ENCODE data around the gene SYNPR.

Gene SYNPR

DNA sequence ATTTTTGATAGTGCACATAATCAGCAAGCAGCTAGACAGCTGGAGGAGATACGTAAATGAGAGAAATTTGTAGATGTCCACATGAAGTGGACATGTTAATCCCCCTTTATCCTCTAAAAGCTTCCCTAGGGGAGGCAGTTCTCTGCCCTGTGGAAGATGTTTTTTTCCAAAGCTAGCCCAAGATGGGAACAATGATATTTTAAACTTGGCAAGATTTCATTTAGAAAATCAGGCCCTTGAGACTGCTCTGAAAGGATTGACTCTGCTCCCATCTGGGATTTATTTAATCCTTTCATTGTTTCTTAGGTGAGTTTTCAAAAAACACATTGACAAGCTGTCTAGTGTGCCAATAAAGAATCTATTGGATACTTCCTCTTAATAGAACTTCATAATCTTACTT is 92.0 kb downstream of the SYNPR start:
- DNase-seq (no peak), ATAC-seq (replicated peaks) (no peak)
- no peaks in the 10 kb centered on the region for H3K36me3 Mint-ChIP-seq
- H3K27me3 Mint-ChIP-seq, result peaks cover 0 to 13% of the 10 kb centered on the region in 2 donors
- H3K4me1 Mint-ChIP-seq, result no peaks in the 10 kb centered on the region
- H3K27ac Mint-ChIP-seq, result no peak overlapping the region
- H3K9me3 Mint-ChIP-seq, result no peaks in the 10 kb centered on the region
- H3K4me3 Mint-ChIP-seq, result no peak overlapping the region

DNA sequence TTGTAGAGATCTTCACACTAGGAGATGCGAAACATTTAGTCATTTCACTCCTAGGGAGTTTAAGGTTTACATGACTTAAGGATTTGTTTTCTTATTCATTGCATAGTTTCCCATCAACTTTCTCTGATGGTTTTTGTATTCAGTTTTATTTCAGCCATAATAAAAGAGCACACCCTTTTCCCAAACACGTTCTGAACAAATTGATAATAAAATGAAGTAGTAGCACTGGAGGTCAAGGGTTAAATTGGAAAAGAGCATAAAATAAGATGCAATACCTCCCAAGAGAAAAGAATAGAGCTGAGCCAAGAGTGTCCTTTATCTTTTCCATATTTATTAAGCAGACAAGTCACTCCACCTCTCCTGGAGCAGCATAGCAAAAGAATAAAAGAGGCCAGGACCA is 104.9 kb downstream of the SYNPR start:
- Mint-ChIP-seq H3K27me3 (peaks cover 0 to 7% of the 10 kb centered on the region in 2 donors), H3K4me3 (no peak overlapping the region), H3K36me3 (no peaks in the 10 kb centered on the region), H3K27ac (no peak overlapping the region), H3K9me3 (no peaks in the 10 kb centered on the region), H3K4me1 (no peaks in the 10 kb centered on the region)
- DNase-seq (no peak), ATAC-seq (replicated peaks) (no peak)

GRCh38 chr3:63384382-63384781 is 106.3 kb downstream of the SYNPR start:
- Mint-ChIP-seq H3K9me3 (no peaks in the 10 kb centered on the region), H3K36me3 (no peaks in the 10 kb centered on the region), H3K4me3 (no peak overlapping the region), H3K27me3 (peaks cover 0 to 7% of the 10 kb centered on the region in 2 donors), H3K27ac (no peak overlapping the region), H3K4me1 (no peaks in the 10 kb centered on the region)
- ATAC-seq (replicated peaks), result no peak
- no peak for DNase-seq

- Mint-ChIP-seq H3K27ac (no peak overlapping the region), H3K4me1 (no peaks in the 10 kb centered on the region), H3K9me3 (no peaks in the 10 kb centered on the region), H3K36me3 (no peaks in the 10 kb centered on the region), H3K27me3 (peaks cover 0 to 7% of the 10 kb centered on the region in 2 donors), H3K4me3 (no peak overlapping the region)
- no peak for DNase-seq
- no peak for ATAC-seq (replicated peaks)
Observed at GRCh38 chr3:63385629-63386028, 107.5 kb downstream of the SYNPR start.

DNA sequence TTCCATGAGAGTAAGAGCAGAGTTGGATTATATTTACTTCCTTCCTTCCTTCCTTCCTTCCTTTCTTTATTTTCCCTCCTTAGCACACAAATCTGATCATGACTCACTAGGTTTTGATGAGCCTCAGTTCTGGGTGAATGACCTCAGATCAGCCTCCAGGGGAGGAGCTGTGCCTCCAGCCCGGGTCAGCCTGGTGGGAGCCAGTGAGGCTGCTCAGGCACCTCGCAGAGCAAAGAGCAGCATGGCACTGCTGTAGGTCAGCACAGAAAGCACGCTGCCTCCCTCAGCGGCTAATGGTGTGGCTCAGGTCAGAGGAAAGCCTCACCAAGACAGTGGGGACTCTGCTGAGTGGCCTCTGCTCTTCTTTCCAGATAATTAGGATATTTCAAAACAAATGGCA is 108.5 kb downstream of the SYNPR start:
- Mint-ChIP-seq H3K27ac (no peak overlapping the region), H3K4me1 (no peaks in the 10 kb centered on the region), H3K4me3 (no peak overlapping the region), H3K36me3 (no peaks in the 10 kb centered on the region), H3K27me3 (peaks cover 0 to 7% of the 10 kb centered on the region in 2 donors), H3K9me3 (no peaks in the 10 kb centered on the region)
- DNase-seq, result no peak
- ATAC-seq (replicated peaks), result no peak

DNA sequence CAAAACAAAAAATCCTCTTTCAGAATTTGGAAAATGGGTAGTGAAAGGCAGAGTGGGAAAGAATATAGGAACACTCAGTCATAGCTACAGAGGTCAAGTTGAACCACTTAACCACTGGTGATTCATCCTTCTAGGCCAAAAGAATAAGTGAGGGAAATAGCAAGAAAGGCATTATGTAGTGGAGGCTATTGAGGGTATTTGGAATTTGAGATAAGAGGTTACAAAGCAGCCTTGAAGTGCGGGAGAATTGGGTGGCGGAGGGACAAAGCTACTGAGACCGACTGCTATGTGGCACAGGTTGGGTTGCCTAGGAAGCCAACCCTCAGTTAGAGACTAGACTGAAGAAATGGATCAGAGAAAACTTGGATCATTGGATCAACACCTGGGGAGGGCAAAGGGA is 109.5 kb downstream of the SYNPR start:
- DNase-seq, result no peak
- Mint-ChIP-seq H3K9me3 (no peaks in the 10 kb centered on the region), H3K27ac (no peak overlapping the region), H3K4me1 (no peaks in the 10 kb centered on the region), H3K27me3 (peaks cover 0 to 7% of the 10 kb centered on the region in 2 donors), H3K4me3 (no peak overlapping the region), H3K36me3 (no peaks in the 10 kb centered on the region)
- no peak for ATAC-seq (replicated peaks)

DNA sequence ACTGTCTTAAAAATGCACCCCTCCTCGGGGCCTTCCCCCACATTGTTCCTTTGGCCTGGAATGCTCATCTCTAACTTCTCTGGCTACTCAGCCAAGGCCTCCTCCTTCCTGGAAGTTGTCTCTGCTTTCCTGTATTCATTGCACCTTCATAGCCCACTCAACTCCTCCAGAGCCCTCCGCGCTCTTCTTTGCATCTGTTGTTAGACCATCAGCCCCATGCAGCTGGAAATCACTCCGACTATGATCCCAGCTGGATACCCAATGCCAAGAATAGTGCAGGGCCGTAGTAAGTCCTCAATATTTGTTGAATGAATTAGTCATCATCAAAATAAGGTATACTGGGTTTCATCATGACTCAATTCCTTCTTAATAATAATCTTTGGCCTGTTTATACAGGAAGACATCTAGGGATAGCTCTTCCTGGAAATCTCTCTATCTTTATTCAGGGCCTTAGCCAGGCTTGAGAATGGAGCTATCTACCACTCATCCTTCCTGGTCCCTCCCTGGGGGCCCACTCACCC is 112.7 kb downstream of the SYNPR start:
- H3K9me3 Mint-ChIP-seq, result no peaks in the 10 kb centered on the region
- H3K27me3 Mint-ChIP-seq, result peaks cover 0 to 7% of the 10 kb centered on the region in 2 donors
- H3K4me1 Mint-ChIP-seq, result no peaks in the 10 kb centered on the region
- ATAC-seq (replicated peaks) (no peak), DNase-seq (no peak)
- H3K27ac Mint-ChIP-seq, result no peak overlapping the region
- no peaks in the 10 kb centered on the region for H3K36me3 Mint-ChIP-seq
- no peak overlapping the region for H3K4me3 Mint-ChIP-seq

DNA sequence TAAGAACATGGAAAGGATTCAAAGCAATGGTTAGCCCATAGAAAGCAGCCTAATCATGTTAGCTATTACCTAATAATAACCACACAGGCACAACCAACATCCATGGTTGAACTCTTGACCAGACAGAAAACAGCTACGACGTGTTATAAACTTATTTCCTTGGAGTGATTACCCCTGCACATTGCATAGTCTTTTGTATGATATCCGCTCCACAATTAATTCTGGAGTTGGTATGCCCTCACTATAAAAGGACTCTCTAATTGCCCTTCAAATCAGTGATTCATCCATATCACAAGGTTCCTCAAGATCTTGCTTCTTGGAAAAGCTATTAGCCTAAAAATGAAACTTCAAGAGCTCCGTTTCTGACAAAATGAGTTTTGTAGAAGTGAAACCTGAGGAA is 117.9 kb downstream of the SYNPR start:
- no peak for DNase-seq

GRCh38 chr3:63400246-63400860 is 122.2 kb downstream of the SYNPR start:
- Mint-ChIP-seq H3K27me3 (no peaks in the 10 kb centered on the region), H3K9me3 (peaks cover 4 to 7% of the 10 kb centered on the region in 2 donors), H3K4me1 (no peaks in the 10 kb centered on the region), H3K27ac (no peak overlapping the region), H3K36me3 (no peaks in the 10 kb centered on the region), H3K4me3 (no peak overlapping the region)
- ATAC-seq (replicated peaks) (no peak), DNase-seq (no peak)

More for the DNA sequence above, 117.9 kb downstream of the SYNPR start:
- Mint-ChIP-seq H3K36me3 (no peaks in the 10 kb centered on the region), H3K4me3 (no peak overlapping the region), H3K9me3 (no peaks in the 10 kb centered on the region), H3K27me3 (no peaks in the 10 kb centered on the region), H3K4me1 (no peaks in the 10 kb centered on the region), H3K27ac (no peak overlapping the region)
- no peak for ATAC-seq (replicated peaks)

DNA sequence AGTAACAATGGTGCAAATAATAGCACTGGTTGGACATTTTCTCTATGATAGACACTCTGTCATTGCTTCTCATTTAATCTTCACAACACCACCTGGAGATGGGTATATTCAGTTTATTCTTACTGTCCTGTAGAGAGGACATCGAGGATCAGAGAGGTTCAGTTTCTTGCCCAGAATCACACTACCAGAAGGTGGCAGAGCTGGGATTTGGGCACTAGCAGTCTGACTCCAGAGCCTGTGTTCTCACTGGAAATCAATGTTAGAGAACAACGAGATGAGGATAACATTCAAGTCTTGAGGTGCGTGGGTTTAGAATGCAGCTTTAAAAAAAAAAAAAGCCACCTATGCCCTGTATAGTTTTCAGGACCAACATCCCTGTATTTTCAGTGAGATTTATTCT is 127.8 kb downstream of the SYNPR start:
- Mint-ChIP-seq H3K4me3 (no peak overlapping the region), H3K9me3 (peaks cover 4 to 10% of the 10 kb centered on the region in 2 donors), H3K27ac (no peak overlapping the region), H3K27me3 (no peaks in the 10 kb centered on the region), H3K4me1 (no peaks in the 10 kb centered on the region), H3K36me3 (no peaks in the 10 kb centered on the region)
- no peak for DNase-seq
- no peak for ATAC-seq (replicated peaks)

DNA sequence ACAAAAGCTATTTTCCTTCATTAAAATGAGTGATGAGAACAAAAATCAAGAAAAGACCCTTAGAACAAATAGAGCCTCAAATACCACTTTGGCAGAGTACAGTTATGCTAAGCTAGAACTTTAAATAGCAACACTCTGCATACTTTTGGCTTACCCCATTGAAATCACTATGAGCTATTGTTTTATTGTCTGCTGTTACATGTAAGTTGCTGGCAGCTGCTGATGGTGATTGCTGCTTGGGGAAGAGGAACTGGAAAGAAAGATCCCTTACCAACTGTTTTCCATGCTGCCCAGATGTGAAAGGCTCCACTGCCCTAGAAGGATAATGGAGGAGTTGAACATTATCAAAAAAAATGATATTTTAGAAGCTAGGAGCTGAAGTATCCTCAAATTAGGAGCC is 135.4 kb downstream of the SYNPR start:
- Mint-ChIP-seq H3K4me1 (no peaks in the 10 kb centered on the region), H3K27ac (no peak overlapping the region), H3K27me3 (no peaks in the 10 kb centered on the region), H3K9me3 (peaks cover 0 to 1% of the 10 kb centered on the region in 2 donors), H3K4me3 (no peak overlapping the region), H3K36me3 (no peaks in the 10 kb centered on the region)
- ATAC-seq (replicated peaks) (no peak), DNase-seq (no peak)

- ATAC-seq (replicated peaks) (no peak), DNase-seq (no peak)
- Mint-ChIP-seq H3K36me3 (no peaks in the 10 kb centered on the region), H3K27me3 (no peaks in the 10 kb centered on the region), H3K9me3 (no peaks in the 10 kb centered on the region), H3K4me3 (no peak overlapping the region), H3K27ac (no peak overlapping the region), H3K4me1 (no peaks in the 10 kb centered on the region)
Observed at GRCh38 chr3:63414607-63415006, 136.5 kb downstream of the SYNPR start.

DNA sequence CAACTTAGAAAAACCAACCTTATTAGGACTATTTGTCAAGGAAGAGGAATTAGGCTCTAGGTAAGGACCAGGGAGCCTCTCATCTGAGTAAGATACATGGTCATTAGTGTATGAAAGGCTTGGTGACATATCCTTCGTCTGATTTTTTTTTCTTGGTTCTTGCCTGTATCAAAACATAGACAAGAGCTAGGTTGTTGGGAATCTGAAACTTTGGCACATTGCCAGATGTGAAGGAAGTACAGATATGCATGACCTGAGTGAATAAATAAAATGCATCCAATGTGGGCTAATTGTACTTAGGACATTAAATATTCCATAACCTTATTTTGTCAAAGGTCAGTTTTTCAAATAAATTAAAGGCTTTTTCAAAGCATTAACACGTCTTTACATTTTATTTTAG is 151.8 kb downstream of the SYNPR start:
- H3K27me3 Mint-ChIP-seq, result no peaks in the 10 kb centered on the region
- DNase-seq (no peak), ATAC-seq (replicated peaks) (no peak)
- no peaks in the 10 kb centered on the region for H3K9me3 Mint-ChIP-seq
- H3K4me3 Mint-ChIP-seq, result no peak overlapping the region
- no peaks in the 10 kb centered on the region for H3K4me1 Mint-ChIP-seq
- no peaks in the 10 kb centered on the region for H3K36me3 Mint-ChIP-seq
- H3K27ac Mint-ChIP-seq, result no peak overlapping the region

- Mint-ChIP-seq H3K4me3 (no peak overlapping the region), H3K4me1 (no peaks in the 10 kb centered on the region), H3K9me3 (no peaks in the 10 kb centered on the region), H3K27ac (no peak overlapping the region), H3K27me3 (no peaks in the 10 kb centered on the region), H3K36me3 (no peaks in the 10 kb centered on the region)
- no peak for ATAC-seq (replicated peaks)
- no peak for DNase-seq
Observed at GRCh38 chr3:63430875-63431274, 152.8 kb downstream of the SYNPR start.

DNA sequence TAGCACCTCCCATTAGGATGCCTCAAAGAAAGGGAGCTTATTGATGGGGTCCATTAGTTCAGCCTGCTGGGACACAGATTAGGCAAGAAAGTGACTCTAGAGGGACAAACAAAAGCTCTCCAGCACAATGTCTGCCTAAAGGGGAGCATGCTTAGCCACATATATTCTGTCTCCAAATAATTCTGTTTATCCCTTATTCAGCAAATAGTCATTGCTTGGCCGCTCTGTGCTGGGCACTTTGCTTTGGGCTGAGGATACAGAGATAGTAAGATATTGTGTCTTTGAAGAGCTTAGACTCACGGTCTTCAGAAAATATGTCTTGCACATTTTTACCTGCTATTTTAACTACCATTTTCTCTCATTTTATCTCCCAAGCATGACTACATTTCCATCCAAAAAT is 159.8 kb downstream of the SYNPR start:
- Mint-ChIP-seq H3K4me3 (no peak overlapping the region), H3K27ac (no peak overlapping the region), H3K9me3 (peaks cover 0 to 2% of the 10 kb centered on the region in 2 donors), H3K36me3 (no peaks in the 10 kb centered on the region), H3K27me3 (peaks cover 0 to 6% of the 10 kb centered on the region in 2 donors), H3K4me1 (no peaks in the 10 kb centered on the region)
- DNase-seq, result no peak
- no peak for ATAC-seq (replicated peaks)

All from stimulated activated naive B cell treated with anti-CD40 and anti-IgM and Interleukin-4, amounts not matched to agents 10 μg/mL and 1 μg/mL and 100 μg/mL, for 72 hours (primary cell).